ENCODE results near the gene SPATA17. TPM values are rescaled to one million over a fixed set of nuclear protein-coding genes. Genes with fewer than 3 reads are reported as not detected.
"Not testable (repeated sequence)": the region's sequence is repeated elsewhere in the genome, so short reads cannot be mapped to it uniquely, and the experiment has no call there.

SPATA17 gene, protein sequence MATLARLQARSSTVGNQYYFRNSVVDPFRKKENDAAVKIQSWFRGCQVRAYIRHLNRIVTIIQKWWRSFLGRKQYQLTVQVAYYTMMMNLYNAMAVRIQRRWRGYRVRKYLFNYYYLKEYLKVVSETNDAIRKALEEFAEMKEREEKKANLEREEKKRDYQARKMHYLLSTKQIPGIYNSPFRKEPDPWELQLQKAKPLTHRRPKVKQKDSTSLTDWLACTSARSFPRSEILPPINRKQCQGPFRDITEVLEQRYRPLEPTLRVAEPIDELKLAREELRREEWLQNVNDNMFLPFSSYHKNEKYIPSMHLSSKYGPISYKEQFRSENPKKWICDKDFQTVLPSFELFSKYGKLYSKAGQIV
- not detected for polyA plus RNA-seq

DNA sequence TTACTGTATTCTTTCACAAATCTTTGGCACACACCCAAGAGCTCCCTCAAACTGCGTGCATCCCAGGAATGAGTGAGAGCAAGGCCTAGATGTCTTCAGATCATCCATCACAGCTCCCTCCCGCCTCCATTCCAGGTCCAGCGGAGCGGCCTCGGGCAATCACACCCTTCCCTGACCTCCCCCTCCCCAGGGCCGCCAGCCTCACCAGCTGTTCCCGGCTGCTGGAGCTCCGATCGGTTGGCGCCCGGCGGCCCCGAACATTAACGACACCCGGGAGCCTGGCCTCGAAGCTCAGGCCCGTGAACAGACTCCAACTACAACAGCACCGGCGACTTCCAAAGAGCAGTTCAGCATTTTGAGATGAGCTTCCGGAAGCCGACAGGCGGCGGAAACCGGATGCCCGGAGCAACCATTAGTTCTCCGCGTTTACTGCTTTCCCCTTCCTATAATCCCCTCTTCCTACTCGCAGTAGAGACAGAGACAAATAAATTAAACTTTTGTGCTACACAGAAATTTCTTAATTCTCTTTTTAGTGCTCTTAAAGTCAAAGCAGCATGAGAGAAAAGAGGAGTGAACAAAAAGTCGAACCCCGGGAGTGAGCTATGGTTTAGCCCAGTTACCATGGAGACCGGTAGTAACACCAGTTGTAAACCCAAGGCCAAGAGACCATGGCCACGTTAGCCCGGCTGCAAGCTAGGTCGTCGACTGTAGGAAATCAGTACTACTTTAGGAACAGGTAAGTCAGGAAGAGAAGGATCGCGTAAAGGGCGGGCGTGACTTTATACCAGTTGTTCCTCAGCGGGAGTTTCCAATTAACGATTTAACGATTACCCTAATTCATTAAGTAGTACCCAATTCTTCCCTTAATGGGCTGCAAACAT, at the start of gene SPATA17, which contains the start of gene GPATCH2:
Gene SPATA17 (plus strand): TSS at position 634 of the 881 bp plus-strand sequence. CDS start 35 bp downstream, at position 669.
Gene GPATCH2 (minus strand): TSS at position 380 of the 881 bp plus-strand sequence. CDS start 119 bp downstream, at position 261.
- H3K4me1 Mint-ChIP-seq, result peaks cover 33 to 50% of the 10 kb centered on the region in 2 donors
- DNase-seq, result peak; percentile 83 to 92 (median 90)
- peak within 1 kb of the TSS; percentile 96 to 97 (median 96) for H3K4me3 Mint-ChIP-seq
- no peaks in the 10 kb centered on the region for H3K9me3 Mint-ChIP-seq
- no peaks in the 10 kb centered on the region for H3K36me3 Mint-ChIP-seq
- H3K27ac Mint-ChIP-seq, result peak within 1 kb of the TSS; percentile 97 to 100 (median 99)
- peaks cover 0 to 11% (median 10%) of the 10 kb centered on the region in 3 donors for H3K27me3 Mint-ChIP-seq (ENCODE audit: low read depth in 3 of 3)

DNA sequence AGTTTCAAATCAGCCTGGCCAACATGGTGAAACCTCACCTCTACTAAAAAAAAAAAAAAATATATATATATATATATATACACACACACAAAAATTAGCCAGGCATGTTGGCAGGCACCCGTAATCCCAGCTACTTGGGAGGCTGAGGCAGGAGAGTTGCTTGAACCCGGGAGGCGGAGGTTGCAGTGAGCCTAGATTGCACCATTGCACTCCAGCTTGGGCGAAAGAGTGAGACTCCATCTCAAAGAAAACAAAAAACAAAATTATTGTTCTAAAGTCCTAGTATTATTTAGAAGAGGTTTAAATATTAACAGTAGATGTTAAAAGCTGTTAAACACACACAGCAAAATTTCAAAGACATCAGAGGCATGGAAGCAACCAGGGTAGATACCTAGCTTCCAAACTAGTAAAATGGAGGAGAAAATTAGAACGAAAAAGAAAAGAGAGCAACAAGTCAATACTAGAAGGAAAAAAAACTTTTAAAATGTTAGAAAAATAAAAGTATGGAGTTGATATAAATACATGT, 46.8 kb upstream of the SPATA17 start:
- not testable (repeated sequence) for H3K27me3 Mint-ChIP-seq (ENCODE audit: low read depth in 3 of 3); H3K4me1 Mint-ChIP-seq; H3K9me3 Mint-ChIP-seq; H3K27ac Mint-ChIP-seq; H3K4me3 Mint-ChIP-seq; DNase-seq
- H3K36me3 Mint-ChIP-seq, result peaks cover 13 to 23% (median 22%) of the 10 kb centered on the region in 3 donors

DNA sequence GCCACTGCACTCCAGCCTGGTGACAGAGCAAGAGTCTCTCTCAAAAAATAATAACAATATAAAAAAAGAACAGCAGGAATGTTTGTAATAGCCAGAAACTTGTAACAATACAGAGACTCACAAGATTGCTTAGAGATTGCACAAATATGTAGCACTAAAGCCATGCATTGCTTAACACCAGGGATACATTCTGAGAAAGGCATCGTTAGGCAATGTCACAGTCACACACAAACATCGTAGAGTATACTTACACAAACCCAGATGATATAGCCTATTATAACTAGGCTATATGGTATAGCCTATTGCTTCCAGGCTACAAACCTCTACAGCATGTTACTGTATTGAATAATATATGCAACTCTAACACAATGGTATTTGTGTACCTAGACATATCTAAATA, 45.6 kb upstream of the SPATA17 start:
- no peak overlapping the region for H3K27ac Mint-ChIP-seq
- no peaks in the 10 kb centered on the region for H3K27me3 Mint-ChIP-seq (ENCODE audit: low read depth in 3 of 3)
- H3K9me3 Mint-ChIP-seq, result no peaks in the 10 kb centered on the region
- peaks cover 13 to 23% (median 22%) of the 10 kb centered on the region in 3 donors for H3K36me3 Mint-ChIP-seq
- peaks cover 0 to 4% of the 10 kb centered on the region in 2 donors for H3K4me1 Mint-ChIP-seq
- no peak for DNase-seq
- H3K4me3 Mint-ChIP-seq, result no peak overlapping the region

DNA sequence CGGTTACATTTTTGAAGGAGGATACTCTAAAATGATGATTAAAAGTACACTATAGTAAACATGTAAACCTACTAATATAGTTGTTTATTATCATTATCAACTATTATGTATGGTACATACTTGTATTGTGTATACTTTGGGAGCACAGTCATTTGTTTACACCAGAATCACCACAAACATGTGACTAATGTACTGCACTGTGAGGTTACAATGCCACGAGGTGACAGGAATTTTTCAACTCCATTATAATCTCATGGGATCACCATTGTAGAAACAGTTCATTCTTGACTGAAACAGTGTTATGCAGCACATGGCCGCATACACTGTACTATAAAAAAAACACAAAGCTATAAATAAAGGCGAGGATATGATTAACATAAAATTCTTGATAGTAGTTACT, 44.6 kb upstream of the SPATA17 start:
- no peaks in the 10 kb centered on the region for H3K27me3 Mint-ChIP-seq (ENCODE audit: low read depth in 3 of 3)
- DNase-seq, result no peak
- H3K4me3 Mint-ChIP-seq, result no peak overlapping the region
- no peaks in the 10 kb centered on the region for H3K9me3 Mint-ChIP-seq
- peak overlapping the region in 1 of 6 donors; percentile 38 for H3K27ac Mint-ChIP-seq
- peaks cover 0 to 4% of the 10 kb centered on the region in 2 donors for H3K4me1 Mint-ChIP-seq
- peaks cover 9 to 18% (median 17%) of the 10 kb centered on the region in 3 donors for H3K36me3 Mint-ChIP-seq

DNA sequence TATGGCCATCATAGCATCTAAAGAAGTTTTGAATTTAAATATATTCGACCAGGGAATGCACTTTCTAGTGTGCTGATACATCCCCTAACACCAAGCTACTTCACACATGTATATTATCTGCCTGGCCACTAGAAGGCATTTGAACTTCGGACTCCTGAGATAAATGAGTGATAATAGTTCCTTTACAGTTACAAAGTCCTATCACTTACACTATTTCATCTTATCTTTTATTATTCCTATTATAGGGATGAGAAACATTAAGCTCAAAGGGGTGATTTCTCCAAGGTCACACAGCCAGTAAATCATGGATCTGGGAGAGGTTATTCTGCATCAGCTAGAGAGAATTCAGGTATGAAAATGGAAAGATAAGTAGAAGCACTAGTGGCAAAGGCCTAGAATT, 40.5 kb upstream of the SPATA17 start:
- Mint-ChIP-seq H3K4me1 (peaks cover 0 to 4% of the 10 kb centered on the region in 2 donors), H3K9me3 (no peaks in the 10 kb centered on the region), H3K27ac (no peak overlapping the region), H3K36me3 (peaks cover 0 to 12% (median 6%) of the 10 kb centered on the region in 3 donors), H3K27me3 (ENCODE audit: low read depth in 3 of 3) (no peaks in the 10 kb centered on the region), H3K4me3 (no peak overlapping the region)
- DNase-seq, result no peak

DNA sequence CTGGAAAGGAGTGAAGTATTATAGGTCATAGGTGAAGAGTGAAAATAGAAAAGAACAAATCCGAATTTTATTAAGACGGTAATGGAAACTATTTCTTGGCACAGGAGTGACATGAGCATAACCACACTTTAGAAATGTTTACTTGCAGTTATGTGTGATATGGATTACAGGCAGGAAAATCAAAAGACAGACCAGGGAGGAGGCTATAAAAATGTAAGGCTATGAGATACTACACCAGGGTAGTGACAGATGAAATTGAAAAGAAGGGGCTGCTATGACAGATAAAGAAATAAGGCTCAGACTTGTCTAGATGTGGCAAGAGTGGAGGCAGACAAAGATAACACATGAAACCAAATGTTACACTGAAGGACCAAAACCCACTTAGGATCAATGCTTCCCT, 32.0 kb upstream of the SPATA17 start:
- Mint-ChIP-seq H3K4me3 (no peak overlapping the region), H3K27me3 (ENCODE audit: low read depth in 3 of 3) (no peaks in the 10 kb centered on the region), H3K9me3 (no peaks in the 10 kb centered on the region), H3K4me1 (no peaks in the 10 kb centered on the region), H3K27ac (no peak overlapping the region), H3K36me3 (peaks cover 9 to 23% (median 19%) of the 10 kb centered on the region in 3 donors)
- no peak for DNase-seq

DNA sequence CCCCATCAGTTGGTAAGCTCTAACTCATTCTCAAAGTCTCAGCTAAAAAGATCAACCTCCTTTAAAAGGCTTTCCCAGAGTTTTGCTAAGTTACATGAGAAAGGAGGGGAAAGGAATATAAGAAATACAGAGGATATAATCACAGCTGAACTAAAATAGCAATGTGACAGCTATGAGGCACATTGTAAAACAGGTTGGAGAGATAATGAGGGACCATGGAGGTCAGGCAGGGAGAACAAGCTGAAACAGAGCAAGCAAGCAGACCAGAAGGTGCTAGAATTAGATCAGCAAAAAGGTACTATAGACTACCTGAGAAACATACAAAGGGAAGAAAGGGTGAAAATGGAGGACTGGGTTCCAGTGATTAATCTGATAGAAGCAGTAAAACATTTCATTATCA, 28.8 kb upstream of the SPATA17 start:
- no peak for DNase-seq
- Mint-ChIP-seq H3K27me3 (ENCODE audit: low read depth in 3 of 3) (no peaks in the 10 kb centered on the region), H3K4me3 (no peak overlapping the region), H3K4me1 (no peaks in the 10 kb centered on the region), H3K27ac (no peak overlapping the region), H3K36me3 (peaks cover 9 to 13% (median 13%) of the 10 kb centered on the region in 3 donors), H3K9me3 (no peaks in the 10 kb centered on the region)

DNA sequence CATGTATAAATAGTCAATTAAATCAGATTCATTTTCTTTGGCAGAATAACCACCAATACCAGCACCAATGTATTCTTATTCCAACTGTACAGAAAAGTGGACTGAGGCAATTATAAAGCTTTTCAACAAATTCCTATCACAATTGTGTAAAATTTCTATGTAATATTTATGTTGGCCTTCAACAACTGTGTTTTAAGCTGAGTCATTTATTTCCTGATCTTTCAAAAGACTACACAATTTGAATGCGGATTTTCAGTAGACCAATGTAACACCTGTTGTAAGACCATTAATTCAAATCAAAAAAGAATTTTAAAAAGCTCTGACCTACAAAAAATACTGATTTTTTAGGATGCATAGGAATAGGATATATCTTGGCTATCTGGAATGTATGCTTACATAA, 25.8 kb upstream of the SPATA17 start:
- no peak for DNase-seq
- no peaks in the 10 kb centered on the region for H3K27me3 Mint-ChIP-seq (ENCODE audit: low read depth in 3 of 3)
- no peak overlapping the region for H3K27ac Mint-ChIP-seq
- peaks cover 13 to 28% (median 16%) of the 10 kb centered on the region in 3 donors for H3K36me3 Mint-ChIP-seq
- no peak overlapping the region for H3K4me3 Mint-ChIP-seq
- peaks cover 1 to 8% of the 10 kb centered on the region in 2 donors for H3K4me1 Mint-ChIP-seq
- no peaks in the 10 kb centered on the region for H3K9me3 Mint-ChIP-seq

DNA sequence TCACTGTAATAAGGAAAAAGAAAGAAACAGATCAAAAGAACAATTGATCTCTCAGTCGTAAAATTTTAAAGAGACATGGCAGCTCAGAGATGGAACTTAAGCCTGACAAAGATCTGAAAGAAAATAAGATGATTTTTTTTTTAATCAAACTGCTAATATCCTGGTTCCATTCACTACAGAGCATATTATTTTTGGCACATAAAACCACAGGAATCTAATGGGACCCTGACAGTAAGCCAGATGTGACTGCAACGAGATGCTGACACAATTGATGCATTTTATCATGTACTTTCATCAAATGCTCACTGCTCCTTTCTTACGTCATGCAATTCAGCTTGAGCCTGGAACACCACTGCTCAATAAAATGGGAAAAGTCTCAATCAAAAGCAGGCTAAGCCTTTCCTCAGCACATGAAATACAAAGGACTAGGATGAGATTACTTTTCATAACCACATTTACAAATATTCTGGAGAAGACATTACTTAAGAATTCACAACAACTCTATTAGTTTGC, 16.9 kb upstream of the SPATA17 start:
- Mint-ChIP-seq H3K9me3 (no peaks in the 10 kb centered on the region), H3K36me3 (peaks cover 19 to 33% (median 20%) of the 10 kb centered on the region in 3 donors), H3K4me1 (peaks cover 0 to 23% of the 10 kb centered on the region in 2 donors), H3K27me3 (ENCODE audit: low read depth in 3 of 3) (no peaks in the 10 kb centered on the region), H3K27ac (no peak overlapping the region), H3K4me3 (no peak overlapping the region)
- no peak for DNase-seq

DNA sequence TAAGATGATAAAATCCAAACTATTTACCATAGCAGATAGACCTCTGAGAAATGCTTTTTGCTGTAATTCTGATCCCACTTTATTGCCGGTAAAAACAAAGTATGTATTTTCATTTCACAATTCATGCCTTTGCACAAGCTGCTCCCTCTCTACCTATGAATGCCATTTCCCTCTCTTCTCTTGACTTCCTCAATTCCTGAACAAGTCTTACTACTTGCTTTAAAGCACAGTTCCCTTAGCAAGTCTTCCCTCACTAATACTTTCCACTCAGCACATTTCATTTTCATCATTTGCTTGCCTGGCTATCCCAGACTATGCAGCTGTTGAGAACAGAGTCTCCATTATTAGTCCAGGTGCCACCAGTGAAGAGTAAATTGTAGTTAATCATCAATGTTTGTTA, 14.0 kb upstream of the SPATA17 start:
- Mint-ChIP-seq H3K36me3 (peaks cover 14 to 22% (median 15%) of the 10 kb centered on the region in 3 donors), H3K4me3 (no peak overlapping the region), H3K27ac (no peak overlapping the region)

DNA sequence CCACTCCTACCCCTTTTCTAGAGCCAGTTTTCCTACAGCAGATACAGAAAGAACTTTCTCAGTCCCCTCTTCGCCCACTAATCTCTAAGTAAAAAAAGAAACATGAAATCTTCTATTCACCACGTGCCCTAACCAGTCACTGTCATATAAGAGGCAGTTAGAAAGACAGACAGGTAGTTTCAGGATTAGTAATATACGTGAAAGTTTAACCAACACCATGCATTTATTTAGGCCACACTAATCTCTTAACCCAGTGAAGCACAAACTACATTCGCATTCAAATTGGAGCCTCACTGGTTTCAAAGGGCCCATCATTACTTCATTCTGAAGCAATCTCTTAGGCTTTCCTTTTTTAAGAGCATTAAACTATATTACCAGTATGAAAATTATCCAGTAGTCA, 10.3 kb upstream of the SPATA17 start:
- Mint-ChIP-seq H3K27me3 (ENCODE audit: low read depth in 3 of 3) (peaks cover 0 to 1% (median 0%) of the 10 kb centered on the region in 3 donors), H3K4me1 (peaks cover 6 to 50% of the 10 kb centered on the region in 2 donors), H3K9me3 (no peaks in the 10 kb centered on the region), H3K4me3 (no peak overlapping the region), H3K27ac (peak overlapping the region in 1 of 6 donors; percentile 52), H3K36me3 (peaks cover 14 to 17% (median 15%) of the 10 kb centered on the region in 3 donors)
- no peak for DNase-seq

More for the DNA sequence above, 14.0 kb upstream of the SPATA17 start:
- Mint-ChIP-seq H3K4me1 (peaks cover 3 to 34% of the 10 kb centered on the region in 2 donors), H3K9me3 (no peaks in the 10 kb centered on the region), H3K27me3 (ENCODE audit: low read depth in 3 of 3) (peaks cover 0 to 1% (median 0%) of the 10 kb centered on the region in 3 donors)
- no peak for DNase-seq

DNA sequence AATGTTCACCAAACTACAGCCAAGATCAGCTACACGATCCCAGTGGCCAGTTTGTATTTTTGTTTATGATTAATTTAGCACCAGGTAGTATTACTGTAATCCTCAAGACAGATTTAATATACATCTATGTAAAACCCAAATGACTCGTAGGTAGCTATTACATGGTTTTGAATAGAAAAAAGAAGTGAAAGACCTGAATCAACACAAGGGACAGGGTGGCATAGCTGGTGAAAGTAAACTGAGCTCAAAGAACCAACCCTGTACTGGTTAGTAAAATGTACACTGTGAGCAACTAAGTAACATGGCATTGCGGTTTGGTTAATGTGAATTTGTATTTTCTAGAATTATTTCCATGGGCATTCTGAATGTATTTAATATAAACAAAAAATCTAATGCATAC, 9.1 kb upstream of the SPATA17 start:
- Mint-ChIP-seq H3K9me3 (no peaks in the 10 kb centered on the region), H3K27me3 (ENCODE audit: low read depth in 3 of 3) (peaks cover 0 to 1% (median 0%) of the 10 kb centered on the region in 3 donors), H3K4me1 (peaks cover 7 to 48% of the 10 kb centered on the region in 2 donors), H3K27ac (peak overlapping the region in 1 of 6 donors; percentile 17), H3K36me3 (peaks cover 14 to 17% (median 15%) of the 10 kb centered on the region in 3 donors), H3K4me3 (no peak overlapping the region)
- DNase-seq, result no peak

DNA sequence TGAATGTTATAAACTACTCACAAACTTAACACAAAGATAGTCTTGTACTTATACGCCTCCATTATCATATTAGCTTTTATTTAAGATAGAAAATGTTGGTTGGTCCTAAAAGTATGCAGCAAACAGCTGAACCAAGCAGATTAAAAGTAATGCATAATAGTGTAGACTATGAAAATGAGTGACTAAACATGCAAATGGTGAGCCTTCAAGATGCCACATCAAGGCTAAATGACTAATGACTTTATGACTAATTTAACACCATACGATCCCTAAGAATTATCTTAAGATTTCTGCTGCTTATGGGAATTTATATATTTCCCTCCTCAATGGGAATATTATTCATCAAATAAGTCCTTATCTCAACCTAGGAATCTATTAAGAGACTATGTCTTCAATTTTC, 4.8 kb upstream of the SPATA17 start:
- Mint-ChIP-seq H3K9me3 (no peaks in the 10 kb centered on the region), H3K36me3 (peaks cover 0 to 3% (median 0%) of the 10 kb centered on the region in 3 donors), H3K4me3 (no peak overlapping the region), H3K4me1 (peaks cover 33 to 71% of the 10 kb centered on the region in 2 donors), H3K27me3 (ENCODE audit: low read depth in 3 of 3) (peaks cover 0 to 6% (median 6%) of the 10 kb centered on the region in 3 donors), H3K27ac (no peak overlapping the region)
- no peak for DNase-seq

Measured in immature natural killer cell (primary cell).